Gastrocnemius medialis (tissue), 4 donors: Measurements from ENCODE around the gene ASPG. TPM values are rescaled to one million over a fixed set of nuclear protein-coding genes. Genes with fewer than 3 reads are reported as not detected.

Source experiments
- ATAC-seq, 2 donors: fragments of 150-250 bp; one replicate each; pipeline ENCODE4 v1.9.1; 2016
- DNase-seq, 2 donors: peaks; one replicate each; pipeline ENCODE4 v3.0.0-alpha.2; 2019
- H3K27ac ChIP-seq, 4 donors: fragments of 200-600 bp; sonication (generic); 1 replicate in 1 of 4; 2 replicates in 3 of 4; pipeline ENCODE4 v1.5.1; 2016 to 2018; ENCODE audit warnings: mild to moderate bottlenecking in 2 of 4, moderate library complexity in 1 of 4
- H3K27me3 ChIP-seq, 3 donors: fragments of 200-600 bp; sonication (generic) in 2 of 3; 1 replicate in 1 of 3; 2 replicates in 2 of 3; pipeline versions ENCODE4 v1.5.1 to v1.6.0; 2016 to 2019; ENCODE audit warnings: mild to moderate bottlenecking in 1 of 3, moderate library complexity in 1 of 3
- H3K36me3 ChIP-seq, 2 donors: fragments of 200-600 bp; sonication (generic) in 1 of 2; one replicate each; pipeline ENCODE4 v1.5.1; 2017 to 2018
- H3K4me1 ChIP-seq, 2 donors: fragments of 200-600 bp; sonication (generic) in 1 of 2; one replicate each; pipeline ENCODE4 v1.5.1; 2016 to 2017; ENCODE audit warnings: mild to moderate bottlenecking in 2 of 2
- H3K4me3 ChIP-seq, 4 donors: fragments of 200-600 bp; sonication (generic) in 3 of 4; 1 replicate in 1 of 4; 2 replicates in 3 of 4; pipeline ENCODE4 v1.5.1; 2016 to 2019; ENCODE audit warnings: mild to moderate bottlenecking in 2 of 4
- H3K9me3 ChIP-seq, 3 donors: fragments of 200-600 bp; sonication (generic) in 2 of 3; 1 replicate in 1 of 3; 2 replicates in 2 of 3; pipeline ENCODE4 v1.5.1; 2016 to 2019
- CTCF ChIP-seq, 5 experiments: fragments of 450-650 bp in 3 of 5; fragments of 200-600 bp in 2 of 5; sonication (generic) in 2 of 5; IDR thresholded peaks in 4 of 5; conservative IDR thresholded peaks in 1 of 5; 1 replicate in 4 of 5; 2 replicates in 1 of 5; pipeline ENCODE4 v1.5.1; 2016 to 2019; ENCODE audit warnings: antibody characterized with exemption in 5 of 5, mild to moderate bottlenecking in 3 of 5, moderate library complexity in 3 of 5
- POLR2A ChIP-seq, 2 donors: fragments of 450-650 bp; IDR thresholded peaks; one replicate each; pipeline ENCODE4 v1.6.1; 2017; ENCODE audit warnings: antibody characterized with exemption in 2 of 2, mild to moderate bottlenecking in 2 of 2, moderate library complexity in 2 of 2
- in situ Hi-C, 4 donors: fragments of 200-750 bp; cut with MboI; loops; one replicate each; pipeline versions ENCODE4 v1.15.0 to v1.8.0; 2017; ENCODE audit warnings: low sequenced_read_pairs in 4 of 4
- intact Hi-C: fragments of 100-400 bp; cut with DNase I; formaldehyde crosslinking; loops from one replicate; pipeline ENCODE4 v1.15.1; 2023; ENCODE audit warnings: low total_unique reads
- total RNA-seq, 4 donors: library from RNA; depleted of rRNA; stranded (reverse); fragments of >200 nt; gene quantifications; one replicate each; pipeline versions ENCODE4 v1.1.0 to v1.2.3, GENCODE V29; 2016

ASPG gene
- total RNA-seq, 4 donors from 2014 or later = 0.20 TPM; not detected in 3

GRCh38 chr14:104134061-104134965 is 48.8 kb downstream of the ASPG start:
- H3K36me3 ChIP-seq = no peaks in the 10 kb centered on the region
- peaks cover 33 to 52% (median 36%) of the 10 kb centered on the region in 3 donors for H3K27me3 ChIP-seq
- in situ Hi-C loops (loop anchor here in 3 of 4 donors (25.0 kb wide), 2 partner anchors 428 to 503 kb away; no protein-coding TSS in a partner anchor), intact Hi-C loops (no loop called here)
- H3K4me1 ChIP-seq = peaks cover 13 to 25% of the 10 kb centered on the region in 2 donors
- H3K9me3 ChIP-seq = no peaks in the 10 kb centered on the region
- TF ChIP-seq CTCF (IDR thresholded peaks at IDR 0.05 in 4 of 5, conservative IDR thresholded peaks at IDR 0.05 in 1 of 5) (no peak), POLR2A (IDR thresholded peaks at IDR 0.05) (no peak)
- ATAC-seq (no peak), DNase-seq (no peak)
- no peak overlapping the region for H3K4me3 ChIP-seq
- H3K27ac ChIP-seq = no peak overlapping the region

GRCh38 chr14:104135121-104135903 is 49.8 kb downstream of the ASPG start:
- no peak for ATAC-seq
- in situ Hi-C loops = loop anchor here in 3 of 4 donors (25.0 kb wide), 2 partner anchors 427 to 502 kb away; no protein-coding TSS in a partner anchor
- Histone ChIP-seq H3K36me3 (no peaks in the 10 kb centered on the region), H3K9me3 (no peaks in the 10 kb centered on the region), H3K4me1 (peaks cover 13 to 25% of the 10 kb centered on the region in 2 donors), H3K27ac (no peak overlapping the region), H3K4me3 (no peak overlapping the region), H3K27me3 (peaks cover 41 to 53% (median 46%) of the 10 kb centered on the region in 3 donors)
- TF ChIP-seq POLR2A (IDR thresholded peaks at IDR 0.05) = no peak
- no peak for TF ChIP-seq CTCF (IDR thresholded peaks at IDR 0.05 in 4 of 5, conservative IDR thresholded peaks at IDR 0.05 in 1 of 5)
- intact Hi-C loops = no loop called here
- DNase-seq = no peak

GRCh38 chr14:104135904-104136471 is 50.5 kb downstream of the ASPG start:
- Histone ChIP-seq H3K36me3 (no peaks in the 10 kb centered on the region), H3K4me3 (peak overlapping the region in 3 of 4 donors; percentile 14 to 31 (median 25)), H3K4me1 (peaks cover 13 to 25% of the 10 kb centered on the region in 2 donors), H3K27ac (no peak overlapping the region), H3K27me3 (peaks cover 41 to 53% (median 46%) of the 10 kb centered on the region in 3 donors), H3K9me3 (no peaks in the 10 kb centered on the region)
- intact Hi-C loops (no loop called here), in situ Hi-C loops (loop anchor here in 3 of 4 donors (25.0 kb wide), 2 partner anchors 426 to 501 kb away; no protein-coding TSS in a partner anchor)
- no peak for ATAC-seq
- DNase-seq = no peak
- TF ChIP-seq POLR2A (IDR thresholded peaks at IDR 0.05) = no peak
- TF ChIP-seq CTCF (IDR thresholded peaks at IDR 0.05 in 4 of 5, conservative IDR thresholded peaks at IDR 0.05 in 1 of 5) = no peak

- Histone ChIP-seq H3K36me3 (no peaks in the 10 kb centered on the region), H3K4me1 (peaks cover 13 to 25% of the 10 kb centered on the region in 2 donors), H3K27ac (no peak overlapping the region), H3K27me3 (peaks cover 41 to 53% (median 46%) of the 10 kb centered on the region in 3 donors), H3K9me3 (no peaks in the 10 kb centered on the region), H3K4me3 (peak overlapping the region; percentile 4 to 61 (median 20))
- ATAC-seq (no peak), DNase-seq (no peak)
- intact Hi-C loops (loop anchor here (1.0 kb wide), 2 partner anchors 428 to 504 kb away; no protein-coding TSS in a partner anchor), in situ Hi-C loops (loop anchor here in 3 of 4 donors (25.0 kb wide), 2 partner anchors 426 to 501 kb away; no protein-coding TSS in a partner anchor)
- TF ChIP-seq POLR2A (IDR thresholded peaks at IDR 0.05) (no peak), CTCF (IDR thresholded peaks at IDR 0.05 in 4 of 5, conservative IDR thresholded peaks at IDR 0.05 in 1 of 5) (no peak)
These were observed 51.2 kb downstream of the ASPG start for GRCh38 chr14:104136472-104137296.
